Lower lobe of right lung (tissue), 2 donors: ENCODE data around the gene TMIGD2. TPM values are rescaled to one million over a fixed set of nuclear protein-coding genes. Genes with fewer than 3 reads are reported as not detected.

ENCODE experiments used
- ATAC-seq, 2 donors: fragments of 200-7000 bp; cut with Tn5 transposase; one replicate each; pipeline ENCODE4 v1.9.1; 2020 to 2022; ENCODE audit warnings: mild to moderate bottlenecking in 2 of 2, moderate library complexity in 2 of 2
- DNase-seq: peaks from one replicate; pipeline ENCODE4 v3.0.0-alpha.2; 2020
- H3K27ac ChIP-seq: fragments of 200-600 bp; one replicate; pipeline ENCODE4 v1.8.0; 2022
- H3K27me3 ChIP-seq: fragments of 200-600 bp; one replicate; pipeline ENCODE4 v1.8.0; 2022; ENCODE audit warnings: low read depth
- H3K36me3 ChIP-seq: fragments of 200-600 bp; one replicate; pipeline ENCODE4 v1.8.0; 2022; ENCODE audit warnings: mild to moderate bottlenecking
- H3K4me1 ChIP-seq: fragments of 200-600 bp; one replicate; pipeline ENCODE4 v1.8.0; 2022
- H3K4me3 ChIP-seq: fragments of 200-600 bp; one replicate; pipeline ENCODE4 v1.8.0; 2022; ENCODE audit warnings: mild to moderate bottlenecking
- H3K9me3 ChIP-seq: fragments of 200-600 bp; one replicate; pipeline ENCODE4 v1.8.0; 2022
- CTCF ChIP-seq: fragments of 200-600 bp; IDR thresholded peaks from one replicate; pipeline ENCODE4 v1.8.0; 2022; ENCODE audit warnings: antibody characterized with exemption, mild to moderate bottlenecking
- intact Hi-C: fragments of 100-400 bp; cut with DNase I; formaldehyde crosslinking; loops from one replicate; pipeline ENCODE4 v1.11.0; 2022
- total RNA-seq: library from RNA; stranded (reverse); fragmentation: NEBNext Ultra II Directional; extraction: Animal tissue kit (Norgen Biotek cat#: 25700); gene quantifications from one replicate; pipeline ENCODE4 v1.2.1, GENCODE V29; 2021
- donor health status: DM: no; HTN: yes; CAD: no; lungs with severe emphysema.

Gene TMIGD2
- total RNA-seq, 1 donor from 2014 or later: 1.7 TPM

DNA sequence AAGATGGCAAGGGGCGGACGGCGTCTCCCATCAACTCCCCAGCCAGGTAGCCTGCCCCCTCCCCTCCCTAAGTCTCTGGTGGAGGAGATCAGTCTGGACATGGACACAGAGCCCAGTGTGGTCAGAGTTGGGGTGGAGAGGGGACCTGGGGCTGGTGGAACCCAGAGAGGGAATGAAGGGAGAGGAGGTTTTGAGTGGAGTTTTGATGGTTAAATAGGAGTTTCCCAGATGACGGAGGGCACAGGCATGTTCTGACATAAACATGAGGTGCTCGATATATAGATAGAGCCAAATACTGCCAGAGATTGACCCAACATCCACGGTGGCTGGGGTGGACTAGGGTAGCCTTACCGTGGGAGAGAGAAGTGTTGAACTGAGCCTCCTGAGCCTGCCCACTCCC is 16.3 kb upstream of the TMIGD2 start:
- Histone ChIP-seq H3K27ac (no peak overlapping the region), H3K9me3 (no peaks in the 10 kb centered on the region), H3K4me3 (no peak overlapping the region), H3K27me3 (no peaks in the 10 kb centered on the region), H3K36me3 (no peaks in the 10 kb centered on the region), H3K4me1 (no peaks in the 10 kb centered on the region)
- ATAC-seq: no peak
- no peak for TF ChIP-seq CTCF
- DNase-seq: no peak
- intact Hi-C loops: no loop called here

- no peak overlapping the region for H3K4me3 ChIP-seq
- no peak for TF ChIP-seq CTCF
- no peaks in the 10 kb centered on the region for H3K4me1 ChIP-seq
- no peaks in the 10 kb centered on the region for H3K9me3 ChIP-seq
- no peaks in the 10 kb centered on the region for H3K27me3 ChIP-seq
- DNase-seq: no peak
- no peaks in the 10 kb centered on the region for H3K36me3 ChIP-seq
- no peak for ATAC-seq
- no peak overlapping the region for H3K27ac ChIP-seq
- intact Hi-C loops: no loop called here
Observed at GRCh38 chr19:4316956-4317355, 14.8 kb upstream of the TMIGD2 start.

DNA sequence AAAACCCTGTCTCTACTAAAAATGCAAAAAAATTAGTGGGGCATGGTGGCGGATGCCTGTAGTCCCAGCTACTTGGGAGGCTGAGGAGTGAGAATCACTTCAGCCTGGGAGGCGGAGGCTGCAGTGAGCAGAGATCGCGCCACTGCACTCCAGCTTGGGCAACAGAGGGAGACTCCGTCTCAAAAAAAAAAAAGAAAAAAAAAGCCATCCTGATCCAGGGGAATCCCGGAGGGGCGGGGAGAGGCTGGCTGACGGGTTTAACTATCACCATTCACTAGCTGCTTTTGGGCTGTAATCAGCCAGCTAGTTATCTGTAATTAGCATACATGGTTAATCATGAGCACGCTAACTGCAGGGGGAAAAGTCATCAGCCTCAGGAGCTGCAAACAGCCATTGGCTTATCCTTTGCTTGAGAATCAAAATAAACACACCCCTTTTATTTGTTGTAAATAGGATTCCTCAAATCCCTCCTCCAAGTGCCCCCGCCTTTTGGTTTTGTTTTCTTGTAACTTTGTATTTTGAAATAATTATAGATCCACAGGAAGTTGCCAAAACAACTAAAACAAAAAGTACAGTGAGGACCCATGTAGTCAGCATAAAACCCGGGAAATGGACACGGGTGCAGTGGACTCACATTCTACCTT is 11.8 kb upstream of the TMIGD2 start:
- Histone ChIP-seq H3K4me1 (no peaks in the 10 kb centered on the region), H3K36me3 (no peaks in the 10 kb centered on the region), H3K27ac (no peak overlapping the region), H3K27me3 (no peaks in the 10 kb centered on the region), H3K4me3 (peak overlapping the region; percentile 21), H3K9me3 (no peaks in the 10 kb centered on the region)
- no peak for TF ChIP-seq CTCF
- ATAC-seq (no peak), DNase-seq (no peak)
- intact Hi-C loops: no loop called here

- Histone ChIP-seq H3K4me3 (no peak overlapping the region), H3K27me3 (peaks cover 2% of the 10 kb centered on the region), H3K36me3 (no peaks in the 10 kb centered on the region), H3K4me1 (no peaks in the 10 kb centered on the region), H3K9me3 (no peaks in the 10 kb centered on the region), H3K27ac (no peak overlapping the region)
- DNase-seq (no peak), ATAC-seq (peak; percentile 10 to 27)
- no peak for TF ChIP-seq CTCF
- intact Hi-C loops: no loop called here
Observed at GRCh38 chr19:4310247-4311121, 8.3 kb upstream of the TMIGD2 start.

GRCh38 chr19:4305659-4306058 is 3.5 kb upstream of the TMIGD2 start:
- DNase-seq (no peak), ATAC-seq (no peak)
- TF ChIP-seq CTCF: no peak
- Histone ChIP-seq H3K27ac (no peak overlapping the region), H3K27me3 (peaks cover 23% of the 10 kb centered on the region), H3K36me3 (no peaks in the 10 kb centered on the region), H3K4me3 (no peak overlapping the region), H3K4me1 (no peaks in the 10 kb centered on the region), H3K9me3 (no peaks in the 10 kb centered on the region)
- intact Hi-C loops: no loop called here
